ENCODE measurements around the gene CDK5RAP3.

The CDK5RAP3 gene

GRCh38 chr17:48021934-48022333 is 51.0 kb downstream of the CDK5RAP3 start:
- H3K27me3 ChIP-seq (ENCODE audit: insufficient read depth, insufficient read length) = peaks cover 15% of the 10 kb centered on the region
- H3K9ac ChIP-seq (ENCODE audit: insufficient read length, low read depth) = no peak overlapping the region
- H3K36me3 ChIP-seq (ENCODE audit: insufficient read depth, insufficient read length, low read length) = no peaks in the 10 kb centered on the region
- TF ChIP-seq SUZ12 (IDR thresholded peaks at IDR 0.05; ENCODE audit: extremely low read depth, insufficient read depth, insufficient read length) (no peak), YY1 (IDR thresholded peaks at IDR 0.05; ENCODE audit: insufficient read depth, insufficient read length) (no peak), ZNF274 (IDR thresholded peaks at IDR 0.05; ENCODE audit: low read depth, low read length) (no peak)
- no peak for DNase-seq (ENCODE audit: low read depth, low spot score)
- H3K4me1 ChIP-seq (ENCODE audit: insufficient read depth, insufficient read length) = peaks cover 15% of the 10 kb centered on the region
- no peak overlapping the region for H3K4me3 ChIP-seq (ENCODE audit: insufficient read length, low read depth)
- H3K9me3 ChIP-seq (ENCODE audit: insufficient read depth, low read length) = no peaks in the 10 kb centered on the region

GRCh38 chr17:48022901-48023300 is 52.0 kb downstream of the CDK5RAP3 start:
- Histone ChIP-seq H3K4me1 (ENCODE audit: insufficient read depth, insufficient read length) (peaks cover 16% of the 10 kb centered on the region), H3K4me3 (ENCODE audit: insufficient read length, low read depth) (no peak overlapping the region), H3K27me3 (ENCODE audit: insufficient read depth, insufficient read length) (peaks cover 18% of the 10 kb centered on the region), H3K9me3 (ENCODE audit: insufficient read depth, low read length) (no peaks in the 10 kb centered on the region), H3K36me3 (ENCODE audit: insufficient read depth, insufficient read length, low read length) (no peaks in the 10 kb centered on the region), H3K9ac (ENCODE audit: insufficient read length, low read depth) (no peak overlapping the region)
- DNase-seq (ENCODE audit: low read depth, low spot score) = no peak
- no peak for TF ChIP-seq YY1 (IDR thresholded peaks at IDR 0.05; ENCODE audit: insufficient read depth, insufficient read length)
- TF ChIP-seq ZNF274 (IDR thresholded peaks at IDR 0.05; ENCODE audit: low read depth, low read length) = no peak
- no peak for TF ChIP-seq SUZ12 (IDR thresholded peaks at IDR 0.05; ENCODE audit: extremely low read depth, insufficient read depth, insufficient read length)

- peak; percentile 69 for DNase-seq (ENCODE audit: low read depth, low spot score)
- TF ChIP-seq YY1 (IDR thresholded peaks at IDR 0.05; ENCODE audit: insufficient read depth, insufficient read length) = no peak
- no peak for TF ChIP-seq ZNF274 (IDR thresholded peaks at IDR 0.05; ENCODE audit: low read depth, low read length)
- no peak for TF ChIP-seq SUZ12 (IDR thresholded peaks at IDR 0.05; ENCODE audit: extremely low read depth, insufficient read depth, insufficient read length)
- H3K4me1 ChIP-seq (ENCODE audit: insufficient read depth, insufficient read length) = peaks cover 16% of the 10 kb centered on the region
- H3K9me3 ChIP-seq (ENCODE audit: insufficient read depth, low read length) = no peaks in the 10 kb centered on the region
- H3K9ac ChIP-seq (ENCODE audit: insufficient read length, low read depth) = peak overlapping the region; percentile 83
- peak overlapping the region; percentile 46 for H3K4me3 ChIP-seq (ENCODE audit: insufficient read length, low read depth)
- H3K27me3 ChIP-seq (ENCODE audit: insufficient read depth, insufficient read length) = peaks cover 18% of the 10 kb centered on the region
- no peaks in the 10 kb centered on the region for H3K36me3 ChIP-seq (ENCODE audit: insufficient read depth, insufficient read length, low read length)
These were observed 52.7 kb downstream of the CDK5RAP3 start for GRCh38 chr17:48023400-48024148.

GRCh38 chr17:48024149-48025039 is 53.5 kb downstream of the CDK5RAP3 start:
- H3K9ac ChIP-seq (ENCODE audit: insufficient read length, low read depth) = peak overlapping the region; percentile 83
- H3K4me3 ChIP-seq (ENCODE audit: insufficient read length, low read depth) = peak overlapping the region; percentile 46
- H3K36me3 ChIP-seq (ENCODE audit: insufficient read depth, insufficient read length, low read length) = no peaks in the 10 kb centered on the region
- peaks cover 18% of the 10 kb centered on the region for H3K27me3 ChIP-seq (ENCODE audit: insufficient read depth, insufficient read length)
- H3K9me3 ChIP-seq (ENCODE audit: insufficient read depth, low read length) = no peaks in the 10 kb centered on the region
- DNase-seq (ENCODE audit: low read depth, low spot score) = no peak
- TF ChIP-seq YY1 (IDR thresholded peaks at IDR 0.05; ENCODE audit: insufficient read depth, insufficient read length) (no peak), SUZ12 (IDR thresholded peaks at IDR 0.05; ENCODE audit: extremely low read depth, insufficient read depth, insufficient read length) (peak; percentile 69)
- peaks cover 16% of the 10 kb centered on the region for H3K4me1 ChIP-seq (ENCODE audit: insufficient read depth, insufficient read length)

- peak overlapping the region; percentile 57 for H3K9ac ChIP-seq (ENCODE audit: insufficient read length, low read depth)
- peaks cover 18% of the 10 kb centered on the region for H3K27me3 ChIP-seq (ENCODE audit: insufficient read depth, insufficient read length)
- no peaks in the 10 kb centered on the region for H3K36me3 ChIP-seq (ENCODE audit: insufficient read depth, insufficient read length, low read length)
- no peaks in the 10 kb centered on the region for H3K9me3 ChIP-seq (ENCODE audit: insufficient read depth, low read length)
- peak; percentile 79 for DNase-seq (ENCODE audit: low read depth, low spot score)
- peak overlapping the region; percentile 46 for H3K4me3 ChIP-seq (ENCODE audit: insufficient read length, low read depth)
- TF ChIP-seq SUZ12 (IDR thresholded peaks at IDR 0.05; ENCODE audit: extremely low read depth, insufficient read depth, insufficient read length) (peak; percentile 4), YY1 (IDR thresholded peaks at IDR 0.05; ENCODE audit: insufficient read depth, insufficient read length) (no peak)
- peaks cover 16% of the 10 kb centered on the region for H3K4me1 ChIP-seq (ENCODE audit: insufficient read depth, insufficient read length)
These were observed 54.4 kb downstream of the CDK5RAP3 start for GRCh38 chr17:48025040-48025903.

GRCh38 chr17:48025904-48026501 is 55.1 kb downstream of the CDK5RAP3 start:
- Histone ChIP-seq H3K4me1 (ENCODE audit: insufficient read depth, insufficient read length) (peaks cover 16% of the 10 kb centered on the region), H3K9me3 (ENCODE audit: insufficient read depth, low read length) (no peaks in the 10 kb centered on the region), H3K9ac (ENCODE audit: insufficient read length, low read depth) (peak overlapping the region; percentile 57), H3K27me3 (ENCODE audit: insufficient read depth, insufficient read length) (peaks cover 18% of the 10 kb centered on the region), H3K4me3 (ENCODE audit: insufficient read length, low read depth) (peak overlapping the region; percentile 42), H3K36me3 (ENCODE audit: insufficient read depth, insufficient read length, low read length) (no peaks in the 10 kb centered on the region)
- TF ChIP-seq SUZ12 (IDR thresholded peaks at IDR 0.05; ENCODE audit: extremely low read depth, insufficient read depth, insufficient read length) = no peak
- DNase-seq (ENCODE audit: low read depth, low spot score) = no peak

Data from NT2/D1 (cell line).